H9 (cell line): Measurements from ENCODE around the gene FBXL7. TPM values are rescaled to one million over a fixed set of nuclear protein-coding genes. Genes with fewer than 3 reads are reported as not detected.

Experiments used
- DNase-seq: peaks from one replicate; pipeline ENCODE4 v3.0.0-alpha.2; 2017
- H2AFZ ChIP-seq: one replicate; pipeline ENCODE4 v1.6.1; 2013; ENCODE audit warnings: mild to moderate bottlenecking, low read length, control low read depth, moderate library complexity
- H2AK5ac ChIP-seq: 2 replicates; pipeline ENCODE4 v1.6.1; 2013; ENCODE audit warnings: low read length, control low read depth, mixed read lengths; ENCODE audit not compliant: insufficient read length
- H2BK120ac ChIP-seq: one replicate; pipeline ENCODE4 v1.6.1; 2013; ENCODE audit warnings: low read depth, mild to moderate bottlenecking, low read length, control low read depth, inconsistent platforms; ENCODE audit not compliant: poor library complexity, severe bottlenecking
- H2BK12ac ChIP-seq: 2 replicates; pipeline ENCODE4 v1.6.1; 2013; ENCODE audit warnings: low read length, control low read depth, mixed read lengths, low read depth; ENCODE audit not compliant: insufficient read length
- H2BK15ac ChIP-seq: 2 replicates; pipeline ENCODE4 v1.6.1; 2013; ENCODE audit warnings: low read depth, low read length, control low read depth
- H2BK20ac ChIP-seq: one replicate; pipeline ENCODE4 v1.6.1; 2013; ENCODE audit warnings: low read depth, mild to moderate bottlenecking, low read length, control low read depth, inconsistent platforms; ENCODE audit not compliant: poor library complexity, severe bottlenecking
- H2BK5ac ChIP-seq: 2 replicates; pipeline ENCODE4 v1.6.1; 2013; ENCODE audit warnings: low read length, control low read depth, mixed read lengths; ENCODE audit not compliant: insufficient read length
- H3K14ac ChIP-seq: 2 replicates; pipeline ENCODE4 v1.6.1; 2013; ENCODE audit warnings: low read length, control low read depth; ENCODE audit not compliant: insufficient read depth
- H3K18ac ChIP-seq: 2 replicates; pipeline ENCODE4 v1.6.1; 2013; ENCODE audit warnings: low read depth, mild to moderate bottlenecking, mixed read lengths, low read length, control low read depth; ENCODE audit not compliant: insufficient read length
- H3K23ac ChIP-seq: 2 replicates; pipeline ENCODE4 v1.6.1; 2013; ENCODE audit warnings: low read length, control low read depth, mixed read lengths, low read depth; ENCODE audit not compliant: insufficient read length
- H3K23me2 ChIP-seq: 2 replicates; pipeline ENCODE4 v1.6.1; 2013; ENCODE audit warnings: low read depth, mild to moderate bottlenecking, mixed read lengths, low read length, control low read depth; ENCODE audit not compliant: insufficient read length, poor library complexity, severe bottlenecking
- H3K27ac ChIP-seq: 2 replicates; pipeline ENCODE4 v1.5.1; 2013; ENCODE audit warnings: low read length, control low read depth, mixed read lengths, low read depth; ENCODE audit not compliant: insufficient read length
- H3K27me3 ChIP-seq: 2 replicates; pipeline ENCODE4 v1.6.1; 2013; ENCODE audit warnings: low read length, control low read depth, inconsistent platforms; ENCODE audit not compliant: insufficient read depth
- H3K4ac ChIP-seq: 2 replicates; pipeline ENCODE4 v1.6.1; 2013; ENCODE audit warnings: low read depth, mild to moderate bottlenecking, control low read depth, inconsistent platforms, low read length, moderate library complexity
- H3K4me1 ChIP-seq: 2 replicates; pipeline ENCODE4 v1.6.1; 2013; ENCODE audit warnings: low read length, control low read depth, inconsistent platforms; ENCODE audit not compliant: insufficient read depth
- H3K4me2 ChIP-seq: 2 replicates; pipeline ENCODE4 v1.6.1; 2013; ENCODE audit warnings: low read length, control low read depth, mixed read lengths; ENCODE audit not compliant: insufficient read length, insufficient read depth
- H3K56ac ChIP-seq: 2 replicates; pipeline ENCODE4 v1.6.1; 2013; ENCODE audit warnings: low read depth, mild to moderate bottlenecking, mixed read lengths, low read length, control low read depth; ENCODE audit not compliant: insufficient read length
- H3K79me1 ChIP-seq: 2 replicates; pipeline ENCODE4 v1.6.1; 2013; ENCODE audit warnings: low read depth, mild to moderate bottlenecking, moderate library complexity, low read length, control low read depth, inconsistent platforms; ENCODE audit not compliant: insufficient read depth, poor library complexity, severe bottlenecking
- H3K79me2 ChIP-seq: 2 replicates; pipeline ENCODE4 v1.6.1; 2013; ENCODE audit warnings: low read length, control low read depth, inconsistent platforms; ENCODE audit not compliant: insufficient read depth
- H3K9ac ChIP-seq: 2 replicates; pipeline ENCODE4 v1.6.1; 2013; ENCODE audit warnings: low read length, control low read depth, mixed read lengths; ENCODE audit not compliant: insufficient read length; ENCODE audit errors: extremely low read depth
- H3K9me3 ChIP-seq: one replicate; pipeline ENCODE4 v1.6.1; 2013; ENCODE audit warnings: low read depth, low read length, inconsistent platforms; ENCODE audit not compliant: control insufficient read depth
- H3T11ph ChIP-seq: one replicate; pipeline ENCODE4 v1.6.1; 2013; ENCODE audit warnings: mild to moderate bottlenecking, low read length, control low read depth, inconsistent platforms
- H4K20me1 ChIP-seq: one replicate; pipeline ENCODE4 v1.6.1; 2013; ENCODE audit not compliant: control insufficient read depth, insufficient read length, insufficient read depth
- H4K5ac ChIP-seq: 2 replicates; pipeline ENCODE4 v1.6.1; 2013; ENCODE audit warnings: low read depth, mild to moderate bottlenecking, mixed read lengths, low read length, control low read depth; ENCODE audit not compliant: insufficient read length
- H4K8ac ChIP-seq: replicated peaks from 2 replicates; pipeline ENCODE4 v1.6.1; 2013; ENCODE audit warnings: low read length, control low read depth, mixed read lengths, low read depth; ENCODE audit not compliant: insufficient read length
- H4K91ac ChIP-seq: 2 replicates; pipeline ENCODE4 v1.6.1; 2013; ENCODE audit warnings: low read depth, mild to moderate bottlenecking, moderate library complexity, mixed read lengths, low read length, control low read depth; ENCODE audit not compliant: insufficient read length
- H3K27ac Mint-ChIP-seq, 3 experiments: 2 replicates in 2 of 3; 3 replicates in 1 of 3; pipeline ENCODE4 v1.8.0; 2020 to 2021; ENCODE audit warnings: mixed read lengths in 3 of 3, mild to moderate bottlenecking in 1 of 3, moderate library complexity in 1 of 3
- H3K27me3 Mint-ChIP-seq: 2 replicates; pipeline ENCODE4 v1.8.0; 2021; ENCODE audit warnings: low read depth, mild to moderate bottlenecking, moderate library complexity, mixed read lengths
- H3K36me3 Mint-ChIP-seq, 3 experiments: 2 replicates in 2 of 3; 3 replicates in 1 of 3; pipeline ENCODE4 v1.8.0; 2020 to 2021; ENCODE audit warnings: low read depth in 3 of 3, mixed read lengths in 3 of 3; ENCODE audit not compliant: insufficient read depth in 1 of 3
- H3K4me1 Mint-ChIP-seq, 2 experiments: 2 replicates each; pipeline ENCODE4 v1.8.0; 2020; ENCODE audit warnings: mixed read lengths in 2 of 2
- H3K4me3 Mint-ChIP-seq, 2 experiments: 2 replicates in 1 of 2; 3 replicates in 1 of 2; pipeline ENCODE4 v1.8.0; 2020 to 2021; ENCODE audit warnings: mild to moderate bottlenecking in 2 of 2, mixed read lengths in 2 of 2, moderate library complexity in 1 of 2
- H3K9me3 Mint-ChIP-seq, 2 experiments: 2 replicates in 1 of 2; 3 replicates in 1 of 2; pipeline ENCODE4 v1.8.0; 2020; ENCODE audit warnings: mild to moderate bottlenecking in 2 of 2, mixed read lengths in 2 of 2, moderate library complexity in 1 of 2
- WGBS: extraction: QIAGEN DNeasy Blood & Tissue Kit; methylation state at CpG from one replicate; pipeline ENCODE4 v1.1.7; 2013; ENCODE audit warnings: missing lambda C conversion rate, low lambda C conversion rate, mixed read lengths; ENCODE audit not compliant: insufficient read length; ENCODE audit errors: extremely low coverage; 5-methylcytosine and 5-hydroxymethylcytosine counted together
- total RNA-seq: library from RNA; stranded (reverse); gene quantifications from 2 replicates; pipeline ENCODE4 v1.2.1, GENCODE V29; 2021
- TF ChIP-seq, protein P1 (sequence below): fragments of 200-600 bp; sonication (generic); conservative IDR thresholded peaks from 3 replicates; pipeline ENCODE4 v1.8.0; 2021; ENCODE audit warnings: antibody characterized with exemption, mild to moderate bottlenecking

FBXL7 gene
- total RNA-seq, 1 experiment from 2014 or later, result 14.6 TPM

DNA sequence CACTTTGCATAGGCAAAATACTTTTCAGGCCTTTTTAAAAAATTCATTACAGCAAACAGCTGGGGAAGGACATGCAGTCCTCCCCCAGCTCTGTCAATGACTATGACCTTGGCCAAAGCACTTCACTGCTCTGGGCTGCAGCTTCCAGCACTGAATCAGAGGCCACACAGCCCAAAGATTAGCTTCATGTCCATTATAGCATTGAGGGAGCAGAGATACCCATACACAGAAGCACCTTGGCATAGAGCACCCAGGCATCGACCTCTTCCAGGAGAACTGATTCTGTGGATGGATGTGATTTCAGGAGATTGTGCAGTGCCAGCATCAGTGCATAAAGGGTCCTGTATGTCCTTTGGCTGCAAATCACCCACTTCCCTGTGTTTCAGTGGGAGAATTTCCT is 437.7 kb downstream of the FBXL7 start:
- no peak overlapping the region for H3K4ac ChIP-seq
- H3T11ph ChIP-seq, result no peak overlapping the region
- H3K4me3 Mint-ChIP-seq, result no peak overlapping the region; a peak in 1 of 5 replicates
- no peaks in the 10 kb centered on the region for H4K20me1 ChIP-seq
- TF ChIP-seq, protein P1, sequence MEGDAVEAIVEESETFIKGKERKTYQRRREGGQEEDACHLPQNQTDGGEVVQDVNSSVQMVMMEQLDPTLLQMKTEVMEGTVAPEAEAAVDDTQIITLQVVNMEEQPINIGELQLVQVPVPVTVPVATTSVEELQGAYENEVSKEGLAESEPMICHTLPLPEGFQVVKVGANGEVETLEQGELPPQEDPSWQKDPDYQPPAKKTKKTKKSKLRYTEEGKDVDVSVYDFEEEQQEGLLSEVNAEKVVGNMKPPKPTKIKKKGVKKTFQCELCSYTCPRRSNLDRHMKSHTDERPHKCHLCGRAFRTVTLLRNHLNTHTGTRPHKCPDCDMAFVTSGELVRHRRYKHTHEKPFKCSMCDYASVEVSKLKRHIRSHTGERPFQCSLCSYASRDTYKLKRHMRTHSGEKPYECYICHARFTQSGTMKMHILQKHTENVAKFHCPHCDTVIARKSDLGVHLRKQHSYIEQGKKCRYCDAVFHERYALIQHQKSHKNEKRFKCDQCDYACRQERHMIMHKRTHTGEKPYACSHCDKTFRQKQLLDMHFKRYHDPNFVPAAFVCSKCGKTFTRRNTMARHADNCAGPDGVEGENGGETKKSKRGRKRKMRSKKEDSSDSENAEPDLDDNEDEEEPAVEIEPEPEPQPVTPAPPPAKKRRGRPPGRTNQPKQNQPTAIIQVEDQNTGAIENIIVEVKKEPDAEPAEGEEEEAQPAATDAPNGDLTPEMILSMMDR, result no peak
- H2BK5ac ChIP-seq, result no peak overlapping the region
- no peaks in the 10 kb centered on the region for H3K9me3 ChIP-seq
- no peak overlapping the region for H3K4me2 ChIP-seq
- H3K79me2 ChIP-seq, result no peaks in the 10 kb centered on the region
- H3K9me3 Mint-ChIP-seq, result no peaks in the 10 kb centered on the region
- H3K4me1 ChIP-seq, result no peaks in the 10 kb centered on the region; the same call in 1 of the 2 replicates
- no CpG with 5 or more reads among the region's 1 CpG for WGBS
- H3K14ac ChIP-seq, result no peak overlapping the region
- H3K27me3 ChIP-seq, result no peaks in the 10 kb centered on the region
- H2AFZ ChIP-seq, result no peak overlapping the region
- H3K9ac ChIP-seq, result no peak overlapping the region
- no peak overlapping the region for H3K56ac ChIP-seq
- no peak overlapping the region for H2AK5ac ChIP-seq
- peak overlapping the region in 1 of 3 experiments; percentile 28; a peak in 1 of 7 replicates for H3K27ac Mint-ChIP-seq
- H4K8ac ChIP-seq, result no peak overlapping the region
- DNase-seq, result no peak
- H3K27ac ChIP-seq, result no peak overlapping the region
- no peaks in the 10 kb centered on the region for H3K27me3 Mint-ChIP-seq
- peaks cover 5 to 27% (median 24%) of the 10 kb centered on the region in 3 experiments; a peak in 6 of 7 replicates for H3K36me3 Mint-ChIP-seq
- no peak overlapping the region for H2BK12ac ChIP-seq
- no peak overlapping the region for H3K18ac ChIP-seq
- no peak overlapping the region for H4K5ac ChIP-seq
- no peaks in the 10 kb centered on the region for H3K79me1 ChIP-seq
- H2BK15ac ChIP-seq, result no peak overlapping the region
- no peak overlapping the region for H4K91ac ChIP-seq
- no peak overlapping the region for H3K23ac ChIP-seq
- H3K4me1 Mint-ChIP-seq, result peaks cover 16 to 22% of the 10 kb centered on the region in 2 experiments
- H2BK20ac ChIP-seq, result no peak overlapping the region
- no peak overlapping the region for H2BK120ac ChIP-seq
- H3K23me2 ChIP-seq, result no peaks in the 10 kb centered on the region
